HL-60 (cell line): ENCODE results near the gene ADCY1.

Experiments used
- DNase-seq, 2 experiments: peaks; one replicate each; pipeline ENCODE4 v3.0.0-alpha.2; 2010 to 2020; ENCODE audit warnings: low read depth in 1 of 2, low spot score in 1 of 2
- H3K27ac ChIP-seq: fragments of 250-450 bp; sonication (Bioruptor Pico); replicated peaks from 2 replicates; pipeline ENCODE4 v1.5.1; 2020; ENCODE audit warnings: mild to moderate bottlenecking, moderate library complexity
- H3K27me3 ChIP-seq: fragments of 250-450 bp; sonication (Bioruptor Pico); 2 replicates; pipeline ENCODE4 v1.5.1; 2021; ENCODE audit warnings: mild to moderate bottlenecking, moderate library complexity; ENCODE audit not compliant: insufficient read depth, poor library complexity, severe bottlenecking
- H3K4me3 ChIP-seq: replicated peaks from 2 replicates; pipeline ENCODE4 v1.5.1; 2011; ENCODE audit warnings: mild to moderate bottlenecking, control low read depth, low read length; ENCODE audit not compliant: insufficient read depth
- GABPA ChIP-seq: IDR thresholded peaks from 2 replicates; pipeline ENCODE4 v1.6.1; 2012; ENCODE audit warnings: low read depth
- POLR2AphosphoS5 ChIP-seq: IDR thresholded peaks from 2 replicates; pipeline ENCODE4 v1.6.1; 2012; ENCODE audit warnings: low read depth
- SPI1 ChIP-seq: IDR thresholded peaks from 2 replicates; pipeline ENCODE4 v1.6.1; 2012; ENCODE audit warnings: low read depth, mild to moderate bottlenecking, borderline replicate concordance
- TF ChIP-seq, protein P1 (sequence below): IDR thresholded peaks from 2 replicates; pipeline ENCODE4 v1.6.1; 2012; ENCODE audit warnings: low read depth; ENCODE audit not compliant: insufficient replicate concordance
- TF ChIP-seq, protein P2 (sequence below): IDR thresholded peaks from one replicate; pipeline ENCODE4 v1.5.1; 2011; ENCODE audit warnings: low read length, control low read depth, inconsistent platforms; ENCODE audit not compliant: insufficient read depth

The ADCY1 gene

GRCh38 chr7:45680776-45681175 is 106.6 kb downstream of the ADCY1 start:
- H3K27me3 ChIP-seq, result no peaks in the 10 kb centered on the region
- no peak overlapping the region for H3K4me3 ChIP-seq
- H3K27ac ChIP-seq, result no peak overlapping the region
- TF ChIP-seq, protein P1, sequence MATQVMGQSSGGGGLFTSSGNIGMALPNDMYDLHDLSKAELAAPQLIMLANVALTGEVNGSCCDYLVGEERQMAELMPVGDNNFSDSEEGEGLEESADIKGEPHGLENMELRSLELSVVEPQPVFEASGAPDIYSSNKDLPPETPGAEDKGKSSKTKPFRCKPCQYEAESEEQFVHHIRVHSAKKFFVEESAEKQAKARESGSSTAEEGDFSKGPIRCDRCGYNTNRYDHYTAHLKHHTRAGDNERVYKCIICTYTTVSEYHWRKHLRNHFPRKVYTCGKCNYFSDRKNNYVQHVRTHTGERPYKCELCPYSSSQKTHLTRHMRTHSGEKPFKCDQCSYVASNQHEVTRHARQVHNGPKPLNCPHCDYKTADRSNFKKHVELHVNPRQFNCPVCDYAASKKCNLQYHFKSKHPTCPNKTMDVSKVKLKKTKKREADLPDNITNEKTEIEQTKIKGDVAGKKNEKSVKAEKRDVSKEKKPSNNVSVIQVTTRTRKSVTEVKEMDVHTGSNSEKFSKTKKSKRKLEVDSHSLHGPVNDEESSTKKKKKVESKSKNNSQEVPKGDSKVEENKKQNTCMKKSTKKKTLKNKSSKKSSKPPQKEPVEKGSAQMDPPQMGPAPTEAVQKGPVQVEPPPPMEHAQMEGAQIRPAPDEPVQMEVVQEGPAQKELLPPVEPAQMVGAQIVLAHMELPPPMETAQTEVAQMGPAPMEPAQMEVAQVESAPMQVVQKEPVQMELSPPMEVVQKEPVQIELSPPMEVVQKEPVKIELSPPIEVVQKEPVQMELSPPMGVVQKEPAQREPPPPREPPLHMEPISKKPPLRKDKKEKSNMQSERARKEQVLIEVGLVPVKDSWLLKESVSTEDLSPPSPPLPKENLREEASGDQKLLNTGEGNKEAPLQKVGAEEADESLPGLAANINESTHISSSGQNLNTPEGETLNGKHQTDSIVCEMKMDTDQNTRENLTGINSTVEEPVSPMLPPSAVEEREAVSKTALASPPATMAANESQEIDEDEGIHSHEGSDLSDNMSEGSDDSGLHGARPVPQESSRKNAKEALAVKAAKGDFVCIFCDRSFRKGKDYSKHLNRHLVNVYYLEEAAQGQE, result no peak
- no peak for TF ChIP-seq POLR2AphosphoS5
- TF ChIP-seq SPI1, result no peak
- TF ChIP-seq GABPA, result no peak
- TF ChIP-seq, protein P2, sequence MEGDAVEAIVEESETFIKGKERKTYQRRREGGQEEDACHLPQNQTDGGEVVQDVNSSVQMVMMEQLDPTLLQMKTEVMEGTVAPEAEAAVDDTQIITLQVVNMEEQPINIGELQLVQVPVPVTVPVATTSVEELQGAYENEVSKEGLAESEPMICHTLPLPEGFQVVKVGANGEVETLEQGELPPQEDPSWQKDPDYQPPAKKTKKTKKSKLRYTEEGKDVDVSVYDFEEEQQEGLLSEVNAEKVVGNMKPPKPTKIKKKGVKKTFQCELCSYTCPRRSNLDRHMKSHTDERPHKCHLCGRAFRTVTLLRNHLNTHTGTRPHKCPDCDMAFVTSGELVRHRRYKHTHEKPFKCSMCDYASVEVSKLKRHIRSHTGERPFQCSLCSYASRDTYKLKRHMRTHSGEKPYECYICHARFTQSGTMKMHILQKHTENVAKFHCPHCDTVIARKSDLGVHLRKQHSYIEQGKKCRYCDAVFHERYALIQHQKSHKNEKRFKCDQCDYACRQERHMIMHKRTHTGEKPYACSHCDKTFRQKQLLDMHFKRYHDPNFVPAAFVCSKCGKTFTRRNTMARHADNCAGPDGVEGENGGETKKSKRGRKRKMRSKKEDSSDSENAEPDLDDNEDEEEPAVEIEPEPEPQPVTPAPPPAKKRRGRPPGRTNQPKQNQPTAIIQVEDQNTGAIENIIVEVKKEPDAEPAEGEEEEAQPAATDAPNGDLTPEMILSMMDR, result no peak
- no peak for DNase-seq

DNA sequence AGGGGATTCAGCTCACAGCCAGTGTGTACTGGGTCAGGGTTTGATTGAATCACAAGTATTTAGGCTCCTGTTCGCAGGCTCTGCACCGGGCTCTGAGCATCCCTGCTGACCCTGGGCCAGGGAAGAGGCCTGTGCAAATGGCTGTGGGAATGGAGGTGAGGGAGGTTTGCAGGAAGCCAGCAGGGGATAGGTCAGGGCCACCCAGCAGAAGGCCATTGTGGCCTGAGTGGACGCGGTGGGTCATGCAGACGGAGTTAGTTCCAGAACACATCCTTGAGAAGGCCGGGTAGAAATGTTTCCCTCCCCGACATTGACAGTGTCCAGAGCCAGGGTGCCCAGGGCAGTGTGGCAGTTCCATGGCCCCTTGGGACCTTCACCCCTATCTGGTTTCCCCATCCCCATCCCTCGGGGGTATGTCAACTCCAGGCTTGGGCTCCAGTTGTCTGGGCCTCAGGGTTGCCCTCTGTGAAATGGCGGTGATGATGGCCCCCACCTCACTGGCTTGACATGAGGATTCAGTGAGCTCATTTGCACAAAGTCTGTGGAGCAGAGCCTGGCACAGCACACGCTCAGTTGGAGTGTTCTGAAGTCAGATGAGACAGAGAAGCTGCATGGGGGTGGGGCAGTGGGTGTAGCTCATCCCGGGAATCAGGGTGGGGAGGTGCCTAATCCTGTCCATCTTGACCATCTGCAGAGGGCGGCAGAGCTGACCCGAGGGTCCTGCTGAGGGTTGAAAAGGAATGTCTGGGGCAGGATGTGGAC is 107.6 kb downstream of the ADCY1 start:
- H3K27ac ChIP-seq, result no peak overlapping the region
- no peak overlapping the region for H3K4me3 ChIP-seq
- TF ChIP-seq, protein P1, result no peak
- no peak for TF ChIP-seq GABPA
- no peak for TF ChIP-seq POLR2AphosphoS5
- no peak for TF ChIP-seq SPI1
- TF ChIP-seq, protein P2, result no peak
- no peak for DNase-seq
- H3K27me3 ChIP-seq, result no peaks in the 10 kb centered on the region

- DNase-seq, result no peak
- TF ChIP-seq, protein P1, result no peak
- TF ChIP-seq SPI1 (no peak), POLR2AphosphoS5 (no peak), GABPA (no peak)
- TF ChIP-seq, protein P2, result no peak
- H3K4me3 ChIP-seq, result no peak overlapping the region
- H3K27me3 ChIP-seq, result no peaks in the 10 kb centered on the region
- no peak overlapping the region for H3K27ac ChIP-seq
These were observed 108.2 kb downstream of the ADCY1 start for GRCh38 chr7:45682358-45682735.
